Liver (tissue), 9 donors: ENCODE measurements around the gene MACROD1. TPM values are rescaled to one million over a fixed set of nuclear protein-coding genes. Genes with fewer than 3 reads are reported as not detected.

Experiments
- DNase-seq: peaks from one replicate; pipeline ENCODE4 v3.0.0-alpha.2; 2017; ENCODE audit warnings: low spot score
- H3K27ac ChIP-seq, 2 donors: one replicate each; pipeline ENCODE4 v1.7.0; 2013; ENCODE audit warnings: inconsistent platforms in 2 of 2, low read length in 2 of 2, control low read depth in 1 of 2, low read depth in 1 of 2, mild to moderate bottlenecking in 1 of 2
- H3K27me3 ChIP-seq, 4 donors: one replicate each; pipeline versions ENCODE4 v1.6.1 to v1.7.0; 2013; ENCODE audit warnings: low read length in 3 of 4, inconsistent platforms in 1 of 4, mild to moderate bottlenecking in 1 of 4, moderate library complexity in 1 of 4; ENCODE audit not compliant: control insufficient read depth in 4 of 4, insufficient read depth in 4 of 4
- H3K36me3 ChIP-seq, 4 donors: one replicate each; pipeline versions ENCODE4 v1.6.1 to v1.7.0; 2013; ENCODE audit warnings: low read length in 3 of 4, mild to moderate bottlenecking in 3 of 4, low read depth in 1 of 4, moderate library complexity in 1 of 4; ENCODE audit not compliant: control insufficient read depth in 4 of 4, insufficient read depth in 3 of 4
- H3K4me1 ChIP-seq, 4 donors: one replicate each; pipeline versions ENCODE4 v1.6.1 to v1.7.0; 2013; ENCODE audit warnings: low read length in 3 of 4, mild to moderate bottlenecking in 3 of 4, moderate library complexity in 1 of 4; ENCODE audit not compliant: control insufficient read depth in 4 of 4, insufficient read depth in 4 of 4
- H3K4me3 ChIP-seq, 3 donors: one replicate each; pipeline versions ENCODE4 v1.6.1 to v1.7.0; 2013; ENCODE audit warnings: low read length in 3 of 3, control low read depth in 1 of 3, low read depth in 1 of 3, mild to moderate bottlenecking in 1 of 3
- H3K9ac ChIP-seq, 2 donors: one replicate each; pipeline ENCODE4 v1.7.0; 2013; ENCODE audit warnings: low read length in 2 of 2, mild to moderate bottlenecking in 2 of 2, moderate library complexity in 2 of 2, control low read depth in 1 of 2, low read depth in 1 of 2
- H3K9me3 ChIP-seq, 4 donors: one replicate each; pipeline versions ENCODE4 v1.6.1 to v1.7.0; 2013; ENCODE audit warnings: low read length in 3 of 4; ENCODE audit not compliant: control insufficient read depth in 4 of 4
- EGR1 ChIP-seq, 2 donors: IDR thresholded peaks; 2 replicates each; pipeline ENCODE4 v1.6.1; 2016 to 2018; ENCODE audit warnings: antibody characterized with exemption in 2 of 2, low read depth in 2 of 2
- FOXA1 ChIP-seq: IDR thresholded peaks from 2 replicates; pipeline ENCODE4 v1.6.1; 2016; ENCODE audit warnings: antibody characterized with exemption
- FOXA2 ChIP-seq: IDR thresholded peaks from 2 replicates; pipeline ENCODE4 v1.6.1; 2016; ENCODE audit warnings: antibody characterized with exemption
- GABPA ChIP-seq, 2 donors: IDR thresholded peaks in 1 of 2; conservative IDR thresholded peaks in 1 of 2; 2 replicates each; pipeline ENCODE4 v1.6.1; 2016; ENCODE audit warnings: antibody characterized with exemption in 2 of 2, mild to moderate bottlenecking in 1 of 2, moderate library complexity in 1 of 2
- HNF4A ChIP-seq, 2 donors: conservative IDR thresholded peaks; 2 replicates each; pipeline ENCODE4 v1.6.1; 2016; ENCODE audit warnings: antibody characterized with exemption in 2 of 2, mild to moderate bottlenecking in 2 of 2
- HNF4G ChIP-seq: IDR thresholded peaks from 2 replicates; pipeline ENCODE4 v1.6.1; 2016; ENCODE audit warnings: antibody characterized with exemption
- JUND ChIP-seq, 2 donors: IDR thresholded peaks; 2 replicates each; pipeline ENCODE4 v1.6.1; 2016; ENCODE audit warnings: antibody characterized with exemption in 2 of 2
- NR2F2 ChIP-seq: IDR thresholded peaks from 2 replicates; pipeline ENCODE4 v1.6.1; 2016; ENCODE audit warnings: antibody characterized with exemption
- RAD21 ChIP-seq, 2 donors: IDR thresholded peaks; 2 replicates each; pipeline ENCODE4 v1.6.1; 2016; ENCODE audit warnings: antibody characterized with exemption in 2 of 2, mild to moderate bottlenecking in 2 of 2
- RXRA ChIP-seq, 2 donors: IDR thresholded peaks; 2 replicates each; pipeline ENCODE4 v1.6.1; 2017 to 2018; ENCODE audit warnings: antibody characterized with exemption in 2 of 2, mild to moderate bottlenecking in 1 of 2
- SP1 ChIP-seq: IDR thresholded peaks from 2 replicates; pipeline ENCODE4 v1.6.1; 2018; ENCODE audit warnings: antibody characterized with exemption, mild to moderate bottlenecking
- TAF1 ChIP-seq: conservative IDR thresholded peaks from 2 replicates; pipeline ENCODE4 v1.6.1; 2016; ENCODE audit warnings: antibody characterized with exemption, mild to moderate bottlenecking
- YY1 ChIP-seq: IDR thresholded peaks from 2 replicates; pipeline ENCODE4 v1.6.1; 2016; ENCODE audit warnings: antibody characterized with exemption, mild to moderate bottlenecking
- WGBS: extraction: QIAGEN DNeasy Blood & Tissue Kit; methylation state at CpG from one replicate; pipeline ENCODE4 v1.1.7; 2013; 5-methylcytosine and 5-hydroxymethylcytosine counted together
- polyA plus RNA-seq, 2 donors: library from polyadenylated mRNA; stranded (reverse) in 1 of 2; unstranded in 1 of 2; fragments of 200-250 nt in 1 of 2; fragments of >200 nt in 1 of 2; fragmentation: Nextera tagmentation in 1 of 2; extraction: Ambion mirVana in 1 of 2; gene quantifications; one replicate each; pipeline versions ENCODE4 v1.2.1 to v1.2.3, GENCODE V29; 2013 to 2015
- total RNA-seq, 2 donors: library from RNA; depleted of rRNA; stranded (reverse); fragments of >200 nt; gene quantifications; one replicate each; pipeline ENCODE4 v1.2.3, GENCODE V29; 2014
- TF ChIP-seq, protein P1 (sequence below): IDR thresholded peaks from 2 replicates; pipeline ENCODE4 v1.6.1; 2016; ENCODE audit warnings: antibody characterized with exemption
- TF ChIP-seq, protein P2 (sequence below): IDR thresholded peaks from 2 replicates; pipeline ENCODE4 v1.6.1; 2016; ENCODE audit warnings: antibody characterized with exemption
- TF ChIP-seq, protein P3 (sequence below): IDR thresholded peaks from 2 replicates; pipeline ENCODE4 v1.6.1; 2016; ENCODE audit warnings: antibody characterized with exemption, mild to moderate bottlenecking
- TF ChIP-seq, protein P4 (sequence below): fragments of 150-350 bp; IDR thresholded peaks from 2 replicates; pipeline ENCODE4 v1.5.1; 2017; ENCODE audit warnings: improper control_type of control experiment, low read depth, low read length; ENCODE audit not compliant: missing input control
- TF ChIP-seq, protein P5 (sequence below): IDR thresholded peaks from 2 replicates; pipeline ENCODE4 v1.6.1; 2016; ENCODE audit warnings: antibody characterized with exemption
- donor health status: healthy.
- donor health status: healthy.
- donor health status: healthy.
- donor health status: healthy.
- donor health status: healthy.

MACROD1 gene
- total and polyA plus RNA-seq, 4 donors = 8.9 to 25.9 (median 13.1) TPM

DNA sequence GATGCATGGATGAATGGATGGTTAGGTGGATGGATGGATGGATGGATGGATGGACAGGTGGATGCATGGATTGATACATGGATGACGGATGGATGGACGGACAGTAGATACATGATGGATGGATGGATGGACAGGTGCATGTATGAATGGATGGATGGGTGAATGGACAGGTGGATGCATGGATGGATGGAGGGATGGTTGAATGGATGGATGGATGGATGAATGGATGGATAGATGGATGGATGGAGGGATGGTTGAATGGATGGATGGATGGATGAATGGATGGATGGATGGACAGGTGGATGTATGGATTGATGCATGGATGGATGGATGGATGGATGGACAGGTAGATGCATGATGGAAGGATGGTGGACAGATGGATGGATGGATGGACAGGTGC is 51.7 kb downstream of the MACROD1 start:
- Histone ChIP-seq H3K27ac (no peak overlapping the region), H3K9me3 (no peaks in the 10 kb centered on the region), H3K36me3 (peaks cover 0 to 3% (median 0%) of the 10 kb centered on the region in 4 donors), H3K4me1 (peaks cover 0 to 2% (median 0%) of the 10 kb centered on the region in 4 donors), H3K9ac (no peak overlapping the region), H3K27me3 (no peaks in the 10 kb centered on the region), H3K4me3 (no peak overlapping the region)
- DNase-seq = no peak
- WGBS = 95% methylated on average over 2 of the region's 2 CpGs
- TF ChIP-seq, protein P1, sequence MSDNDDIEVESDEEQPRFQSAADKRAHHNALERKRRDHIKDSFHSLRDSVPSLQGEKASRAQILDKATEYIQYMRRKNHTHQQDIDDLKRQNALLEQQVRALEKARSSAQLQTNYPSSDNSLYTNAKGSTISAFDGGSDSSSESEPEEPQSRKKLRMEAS = no peak
- TF ChIP-seq EGR1 (IDR thresholded peaks at IDR 0.05; ENCODE audit: low read depth in 2 of 2) (no peak), RXRA (IDR thresholded peaks at IDR 0.05) (no peak), FOXA2 (no peak), GABPA (IDR thresholded peaks at IDR 0.05 in 1 of 2, conservative IDR thresholded peaks at IDR 0.05 in 1 of 2) (no peak), SP1 (no peak), TAF1 (no peak), YY1 (no peak), HNF4G (no peak), NR2F2 (no peak), HNF4A (conservative IDR thresholded peaks at IDR 0.05) (no peak), FOXA1 (no peak), RAD21 (IDR thresholded peaks at IDR 0.05) (no peak), JUND (IDR thresholded peaks at IDR 0.05) (no peak)
- TF ChIP-seq, protein P2, sequence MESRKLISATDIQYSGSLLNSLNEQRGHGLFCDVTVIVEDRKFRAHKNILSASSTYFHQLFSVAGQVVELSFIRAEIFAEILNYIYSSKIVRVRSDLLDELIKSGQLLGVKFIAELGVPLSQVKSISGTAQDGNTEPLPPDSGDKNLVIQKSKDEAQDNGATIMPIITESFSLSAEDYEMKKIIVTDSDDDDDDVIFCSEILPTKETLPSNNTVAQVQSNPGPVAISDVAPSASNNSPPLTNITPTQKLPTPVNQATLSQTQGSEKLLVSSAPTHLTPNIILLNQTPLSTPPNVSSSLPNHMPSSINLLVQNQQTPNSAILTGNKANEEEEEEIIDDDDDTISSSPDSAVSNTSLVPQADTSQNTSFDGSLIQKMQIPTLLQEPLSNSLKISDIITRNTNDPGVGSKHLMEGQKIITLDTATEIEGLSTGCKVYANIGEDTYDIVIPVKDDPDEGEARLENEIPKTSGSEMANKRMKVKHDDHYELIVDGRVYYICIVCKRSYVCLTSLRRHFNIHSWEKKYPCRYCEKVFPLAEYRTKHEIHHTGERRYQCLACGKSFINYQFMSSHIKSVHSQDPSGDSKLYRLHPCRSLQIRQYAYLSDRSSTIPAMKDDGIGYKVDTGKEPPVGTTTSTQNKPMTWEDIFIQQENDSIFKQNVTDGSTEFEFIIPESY = no peak
- TF ChIP-seq, protein P3, sequence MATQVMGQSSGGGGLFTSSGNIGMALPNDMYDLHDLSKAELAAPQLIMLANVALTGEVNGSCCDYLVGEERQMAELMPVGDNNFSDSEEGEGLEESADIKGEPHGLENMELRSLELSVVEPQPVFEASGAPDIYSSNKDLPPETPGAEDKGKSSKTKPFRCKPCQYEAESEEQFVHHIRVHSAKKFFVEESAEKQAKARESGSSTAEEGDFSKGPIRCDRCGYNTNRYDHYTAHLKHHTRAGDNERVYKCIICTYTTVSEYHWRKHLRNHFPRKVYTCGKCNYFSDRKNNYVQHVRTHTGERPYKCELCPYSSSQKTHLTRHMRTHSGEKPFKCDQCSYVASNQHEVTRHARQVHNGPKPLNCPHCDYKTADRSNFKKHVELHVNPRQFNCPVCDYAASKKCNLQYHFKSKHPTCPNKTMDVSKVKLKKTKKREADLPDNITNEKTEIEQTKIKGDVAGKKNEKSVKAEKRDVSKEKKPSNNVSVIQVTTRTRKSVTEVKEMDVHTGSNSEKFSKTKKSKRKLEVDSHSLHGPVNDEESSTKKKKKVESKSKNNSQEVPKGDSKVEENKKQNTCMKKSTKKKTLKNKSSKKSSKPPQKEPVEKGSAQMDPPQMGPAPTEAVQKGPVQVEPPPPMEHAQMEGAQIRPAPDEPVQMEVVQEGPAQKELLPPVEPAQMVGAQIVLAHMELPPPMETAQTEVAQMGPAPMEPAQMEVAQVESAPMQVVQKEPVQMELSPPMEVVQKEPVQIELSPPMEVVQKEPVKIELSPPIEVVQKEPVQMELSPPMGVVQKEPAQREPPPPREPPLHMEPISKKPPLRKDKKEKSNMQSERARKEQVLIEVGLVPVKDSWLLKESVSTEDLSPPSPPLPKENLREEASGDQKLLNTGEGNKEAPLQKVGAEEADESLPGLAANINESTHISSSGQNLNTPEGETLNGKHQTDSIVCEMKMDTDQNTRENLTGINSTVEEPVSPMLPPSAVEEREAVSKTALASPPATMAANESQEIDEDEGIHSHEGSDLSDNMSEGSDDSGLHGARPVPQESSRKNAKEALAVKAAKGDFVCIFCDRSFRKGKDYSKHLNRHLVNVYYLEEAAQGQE = no peak
- TF ChIP-seq, protein P4, sequence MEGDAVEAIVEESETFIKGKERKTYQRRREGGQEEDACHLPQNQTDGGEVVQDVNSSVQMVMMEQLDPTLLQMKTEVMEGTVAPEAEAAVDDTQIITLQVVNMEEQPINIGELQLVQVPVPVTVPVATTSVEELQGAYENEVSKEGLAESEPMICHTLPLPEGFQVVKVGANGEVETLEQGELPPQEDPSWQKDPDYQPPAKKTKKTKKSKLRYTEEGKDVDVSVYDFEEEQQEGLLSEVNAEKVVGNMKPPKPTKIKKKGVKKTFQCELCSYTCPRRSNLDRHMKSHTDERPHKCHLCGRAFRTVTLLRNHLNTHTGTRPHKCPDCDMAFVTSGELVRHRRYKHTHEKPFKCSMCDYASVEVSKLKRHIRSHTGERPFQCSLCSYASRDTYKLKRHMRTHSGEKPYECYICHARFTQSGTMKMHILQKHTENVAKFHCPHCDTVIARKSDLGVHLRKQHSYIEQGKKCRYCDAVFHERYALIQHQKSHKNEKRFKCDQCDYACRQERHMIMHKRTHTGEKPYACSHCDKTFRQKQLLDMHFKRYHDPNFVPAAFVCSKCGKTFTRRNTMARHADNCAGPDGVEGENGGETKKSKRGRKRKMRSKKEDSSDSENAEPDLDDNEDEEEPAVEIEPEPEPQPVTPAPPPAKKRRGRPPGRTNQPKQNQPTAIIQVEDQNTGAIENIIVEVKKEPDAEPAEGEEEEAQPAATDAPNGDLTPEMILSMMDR = no peak
- TF ChIP-seq, protein P5, sequence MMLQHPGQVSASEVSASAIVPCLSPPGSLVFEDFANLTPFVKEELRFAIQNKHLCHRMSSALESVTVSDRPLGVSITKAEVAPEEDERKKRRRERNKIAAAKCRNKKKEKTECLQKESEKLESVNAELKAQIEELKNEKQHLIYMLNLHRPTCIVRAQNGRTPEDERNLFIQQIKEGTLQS = no peak
